BE2C (cell line): ENCODE data around the gene SLC22A23.

Source experiments
- DNase-seq: peaks from one replicate; pipeline ENCODE4 v3.0.0-alpha.2; 2020
- H3K27me3 ChIP-seq: fragments of 250-450 bp; sonication (Bioruptor Pico); 2 replicates; pipeline ENCODE4 v1.5.1; 2020; ENCODE audit warnings: mild to moderate bottlenecking
- H3K36me3 ChIP-seq: fragments of 250-450 bp; sonication (Bioruptor Pico); 2 replicates; pipeline ENCODE4 v1.5.1; 2020; ENCODE audit warnings: mild to moderate bottlenecking
- H3K4me1 ChIP-seq: fragments of 250-450 bp; sonication (Bioruptor Pico); 2 replicates; pipeline ENCODE4 v1.5.1; 2020
- H3K4me3 ChIP-seq: 2 replicates; pipeline ENCODE4 v1.5.1; 2011; ENCODE audit warnings: low read depth, low read length
- H3K9me3 ChIP-seq: fragments of 250-450 bp; sonication (Bioruptor Pico); 2 replicates; pipeline ENCODE4 v1.5.1; 2020
- TF ChIP-seq, protein P1 (sequence below): IDR thresholded peaks from 2 replicates; pipeline ENCODE4 v1.5.1; 2012; ENCODE audit warnings: mild to moderate bottlenecking, low read depth, low read length

SLC22A23 gene

DNA sequence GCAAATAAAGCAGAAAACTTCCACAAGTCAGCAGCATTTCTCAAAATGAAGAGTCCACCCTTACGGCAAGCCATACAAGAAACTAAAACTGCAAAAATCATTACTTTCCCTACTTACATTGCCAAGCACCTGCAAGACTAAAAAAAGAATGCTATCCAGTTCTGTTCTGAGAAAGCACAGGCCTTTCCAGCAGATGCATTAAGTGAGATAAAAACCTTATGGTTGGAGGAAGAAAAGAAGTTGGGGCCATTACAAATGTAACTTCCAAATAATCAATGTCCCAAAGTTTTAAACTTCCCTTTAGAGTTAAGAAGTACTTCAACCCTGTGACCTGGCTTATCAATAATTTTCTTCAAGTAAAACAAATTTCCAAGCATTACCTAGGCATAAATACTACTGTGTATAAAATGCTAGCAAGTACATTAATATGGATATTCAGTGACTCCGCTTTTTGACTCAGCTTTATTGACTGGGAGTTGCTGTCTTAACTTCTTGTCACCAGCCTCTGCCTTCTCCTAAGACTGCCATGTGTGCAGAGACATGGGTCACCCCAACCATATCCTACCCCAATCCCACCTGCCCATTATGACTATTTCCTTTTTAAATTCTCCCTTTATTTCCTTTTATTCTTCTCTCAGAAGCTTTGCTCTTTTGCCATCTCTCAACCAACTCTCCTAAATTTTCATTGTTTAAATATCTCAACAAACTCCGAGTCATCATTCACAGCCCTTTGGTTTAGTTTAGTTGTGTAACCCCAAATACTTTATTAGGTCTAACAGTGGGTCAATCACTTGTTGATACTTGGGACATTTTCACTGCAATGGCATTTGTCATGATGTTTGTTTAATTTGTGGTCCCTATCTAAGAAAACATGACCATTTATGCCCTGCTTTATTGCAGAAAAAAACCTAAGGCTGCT is 49.7 kb downstream of the SLC22A23 start:
- no peaks in the 10 kb centered on the region for H3K9me3 ChIP-seq
- TF ChIP-seq, protein P1, sequence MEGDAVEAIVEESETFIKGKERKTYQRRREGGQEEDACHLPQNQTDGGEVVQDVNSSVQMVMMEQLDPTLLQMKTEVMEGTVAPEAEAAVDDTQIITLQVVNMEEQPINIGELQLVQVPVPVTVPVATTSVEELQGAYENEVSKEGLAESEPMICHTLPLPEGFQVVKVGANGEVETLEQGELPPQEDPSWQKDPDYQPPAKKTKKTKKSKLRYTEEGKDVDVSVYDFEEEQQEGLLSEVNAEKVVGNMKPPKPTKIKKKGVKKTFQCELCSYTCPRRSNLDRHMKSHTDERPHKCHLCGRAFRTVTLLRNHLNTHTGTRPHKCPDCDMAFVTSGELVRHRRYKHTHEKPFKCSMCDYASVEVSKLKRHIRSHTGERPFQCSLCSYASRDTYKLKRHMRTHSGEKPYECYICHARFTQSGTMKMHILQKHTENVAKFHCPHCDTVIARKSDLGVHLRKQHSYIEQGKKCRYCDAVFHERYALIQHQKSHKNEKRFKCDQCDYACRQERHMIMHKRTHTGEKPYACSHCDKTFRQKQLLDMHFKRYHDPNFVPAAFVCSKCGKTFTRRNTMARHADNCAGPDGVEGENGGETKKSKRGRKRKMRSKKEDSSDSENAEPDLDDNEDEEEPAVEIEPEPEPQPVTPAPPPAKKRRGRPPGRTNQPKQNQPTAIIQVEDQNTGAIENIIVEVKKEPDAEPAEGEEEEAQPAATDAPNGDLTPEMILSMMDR: no peak
- peaks cover 7% of the 10 kb centered on the region; the same call in 1 of the 2 replicates for H3K27me3 ChIP-seq
- H3K4me1 ChIP-seq: no peaks in the 10 kb centered on the region
- no peaks in the 10 kb centered on the region for H3K36me3 ChIP-seq
- H3K4me3 ChIP-seq: no peak overlapping the region
- DNase-seq: no peak

GRCh38 chr6:3406362-3406821 is 50.5 kb downstream of the SLC22A23 start:
- Histone ChIP-seq H3K4me3 (no peak overlapping the region), H3K36me3 (no peaks in the 10 kb centered on the region), H3K4me1 (no peaks in the 10 kb centered on the region), H3K9me3 (no peaks in the 10 kb centered on the region), H3K27me3 (peaks cover 3% of the 10 kb centered on the region; the same call in 1 of the 2 replicates)
- DNase-seq: no peak
- TF ChIP-seq, protein P1: no peak

DNA sequence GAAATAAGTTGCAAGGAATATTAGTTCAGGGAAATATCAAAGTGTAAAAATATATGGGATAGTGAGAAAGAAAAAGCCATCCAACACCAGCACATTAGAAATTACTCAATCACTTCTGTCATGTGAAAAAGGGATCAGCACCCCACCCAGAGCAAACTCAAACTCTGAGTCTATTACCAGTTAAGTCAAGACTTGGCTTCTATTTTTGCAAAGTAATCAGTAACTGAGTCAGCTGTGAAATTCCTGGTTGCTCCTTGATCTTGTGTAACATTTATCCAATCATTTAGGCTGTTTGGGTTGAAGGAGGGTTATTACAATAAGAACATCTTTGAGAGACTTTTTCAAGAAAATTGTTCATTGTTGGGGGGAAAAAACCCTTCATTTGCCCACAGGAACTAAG is 51.2 kb downstream of the SLC22A23 start:
- H3K36me3 ChIP-seq: no peaks in the 10 kb centered on the region
- peaks cover 3% of the 10 kb centered on the region; the same call in 1 of the 2 replicates for H3K27me3 ChIP-seq
- H3K4me3 ChIP-seq: no peak overlapping the region
- TF ChIP-seq, protein P1: no peak
- no peaks in the 10 kb centered on the region for H3K4me1 ChIP-seq
- no peak for DNase-seq
- no peaks in the 10 kb centered on the region for H3K9me3 ChIP-seq

GRCh38 chr6:3405182-3405518 is 51.7 kb downstream of the SLC22A23 start:
- H3K4me1 ChIP-seq: no peaks in the 10 kb centered on the region
- peaks cover 6% of the 10 kb centered on the region; the same call in 1 of the 2 replicates for H3K27me3 ChIP-seq
- no peaks in the 10 kb centered on the region for H3K9me3 ChIP-seq
- H3K36me3 ChIP-seq: no peaks in the 10 kb centered on the region
- no peak overlapping the region for H3K4me3 ChIP-seq
- TF ChIP-seq, protein P1: no peak
- DNase-seq: no peak

DNA sequence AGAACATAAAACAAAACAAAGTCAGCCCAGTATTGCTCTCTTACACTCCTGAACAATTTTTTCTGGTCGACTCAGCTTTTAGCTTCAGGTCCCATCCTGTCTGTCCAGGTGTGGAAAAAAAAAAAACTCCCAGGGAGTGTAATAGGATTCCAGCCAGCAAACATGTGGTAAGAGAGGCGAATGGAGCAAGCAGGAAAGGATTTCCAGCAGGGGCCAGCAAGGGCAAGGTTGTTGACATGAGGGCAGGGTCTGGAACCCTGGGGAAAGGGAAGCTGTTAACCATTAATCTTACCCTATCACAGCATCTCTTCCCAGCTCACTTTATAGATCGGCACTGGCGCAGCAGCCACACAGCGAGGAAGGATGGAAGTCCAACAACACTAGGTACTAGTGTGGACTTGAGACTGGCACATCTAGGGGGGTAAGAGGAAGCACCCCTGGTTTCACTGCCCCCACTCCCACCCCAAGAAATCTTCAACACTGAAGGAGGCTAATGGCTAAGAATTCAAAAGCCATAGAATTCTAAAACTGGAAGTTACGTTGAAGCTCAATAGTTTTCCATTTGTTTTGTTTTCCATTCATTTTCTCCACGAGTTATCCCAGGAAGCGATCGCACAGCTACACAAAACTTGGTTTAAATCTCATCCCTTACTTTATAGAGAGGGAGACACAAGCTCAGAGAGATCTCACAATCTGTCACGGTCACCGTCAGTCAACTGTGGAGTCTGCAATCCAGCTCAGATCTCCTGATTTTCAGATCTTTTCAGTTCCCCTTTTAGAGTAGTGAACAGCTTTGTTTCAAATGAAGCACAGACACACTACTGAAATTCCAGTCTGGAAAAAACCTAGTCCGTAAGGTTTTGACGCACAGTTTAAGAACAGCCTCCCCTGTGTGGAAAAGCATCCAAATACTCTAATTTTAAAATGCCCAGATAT is 53.3 kb downstream of the SLC22A23 start:
- TF ChIP-seq, protein P1: no peak
- no peak overlapping the region for H3K4me3 ChIP-seq
- no peaks in the 10 kb centered on the region for H3K9me3 ChIP-seq
- H3K4me1 ChIP-seq: no peaks in the 10 kb centered on the region
- no peak for DNase-seq
- H3K27me3 ChIP-seq: peaks cover 6% of the 10 kb centered on the region; the same call in 1 of the 2 replicates
- no peaks in the 10 kb centered on the region for H3K36me3 ChIP-seq
